GM23338 (cell line): Measurements from ENCODE around the gene F2RL3. TPM values are rescaled to one million over a fixed set of nuclear protein-coding genes. Genes with fewer than 3 reads are reported as not detected.

Experiments used
- ATAC-seq: fragments of 200-7000 bp; cut with Tn5 transposase; 3 replicates; pipeline ENCODE4 v1.9.1; 2020
- DNase-seq: peaks from one replicate; pipeline ENCODE4 v3.0.0-alpha.2; 2015; ENCODE audit warnings: low spot score
- H2AFZ ChIP-seq: fragments of 200-600 bp; sonication (generic); 2 replicates; pipeline ENCODE4 v1.8.0; 2016; ENCODE audit warnings: antibody characterized with exemption, mild to moderate bottlenecking, moderate library complexity
- H3F3A ChIP-seq: fragments of 200-600 bp; sonication (generic); replicated peaks from 2 replicates; pipeline ENCODE4 v1.8.0; 2017; ENCODE audit warnings: antibody characterized with exemption, mixed run types, low read depth
- H3K27ac ChIP-seq: fragments of 200-600 bp; sonication (generic); 2 replicates; pipeline ENCODE4 v1.6.1; 2016; ENCODE audit warnings: low read depth
- H3K27me3 ChIP-seq: fragments of 200-600 bp; sonication (generic); 2 replicates; pipeline ENCODE4 v1.8.0; 2016; ENCODE audit warnings: mild to moderate bottlenecking, mixed run types, moderate library complexity; ENCODE audit not compliant: insufficient read depth
- H3K36me3 ChIP-seq: fragments of 200-600 bp; sonication (generic); 2 replicates; pipeline ENCODE4 v1.8.0; 2016; ENCODE audit warnings: mild to moderate bottlenecking; ENCODE audit not compliant: insufficient read depth
- H3K4me1 ChIP-seq: fragments of 200-600 bp; sonication (generic); 2 replicates; pipeline ENCODE4 v1.8.0; 2016; ENCODE audit warnings: mild to moderate bottlenecking, moderate library complexity; ENCODE audit not compliant: insufficient read depth
- H3K4me2 ChIP-seq: fragments of 200-600 bp; sonication (generic); 2 replicates; pipeline ENCODE4 v1.7.1; 2017; ENCODE audit warnings: mixed run types
- H3K4me3 ChIP-seq: fragments of 200-600 bp; sonication (generic); 2 replicates; pipeline ENCODE4 v1.6.1; 2016; ENCODE audit warnings: mixed run types
- H3K79me2 ChIP-seq: fragments of 200-600 bp; sonication (generic); replicated peaks from 2 replicates; pipeline ENCODE4 v1.8.0; 2017; ENCODE audit warnings: mild to moderate bottlenecking; ENCODE audit not compliant: insufficient read depth
- H3K9me2 ChIP-seq: fragments of 200-600 bp; sonication (generic); 2 replicates; pipeline ENCODE4 v1.8.0; 2017; ENCODE audit not compliant: insufficient read depth
- H4K20me1 ChIP-seq: fragments of 200-600 bp; sonication (generic); replicated peaks from 2 replicates; pipeline ENCODE4 v1.8.0; 2017; ENCODE audit warnings: mild to moderate bottlenecking; ENCODE audit not compliant: insufficient read depth
- H3K27ac Mint-ChIP-seq: 2 replicates; pipeline ENCODE4 v1.8.0; 2020; ENCODE audit warnings: inconsistent platforms, mild to moderate bottlenecking, moderate library complexity, mixed read lengths
- H3K27me3 Mint-ChIP-seq: 3 replicates; pipeline ENCODE4 v1.8.0; 2022; ENCODE audit warnings: low read depth, mild to moderate bottlenecking, moderate library complexity, mixed read lengths, inconsistent platforms; ENCODE audit not compliant: insufficient read depth, poor library complexity
- H3K36me3 Mint-ChIP-seq: 3 replicates; pipeline ENCODE4 v1.8.0; 2021; ENCODE audit warnings: low read depth, mild to moderate bottlenecking, inconsistent platforms, moderate library complexity, mixed read lengths
- H3K4me1 Mint-ChIP-seq: 3 replicates; pipeline ENCODE4 v1.8.0; 2020; ENCODE audit warnings: mild to moderate bottlenecking, inconsistent platforms, mixed read lengths
- H3K4me3 Mint-ChIP-seq: 3 replicates; pipeline ENCODE4 v1.8.0; 2021; ENCODE audit warnings: moderate library complexity, mild to moderate bottlenecking, inconsistent platforms, mixed read lengths
- H3K9me3 Mint-ChIP-seq: 3 replicates; pipeline ENCODE4 v1.8.0; 2020; ENCODE audit warnings: moderate library complexity, mild to moderate bottlenecking, inconsistent platforms, mixed read lengths
- CREB1 ChIP-seq: fragments of 250-450 bp; sonication (Bioruptor Pico); IDR thresholded peaks from 2 replicates; pipeline ENCODE4 v1.5.0; 2020; ENCODE audit warnings: low read depth, mild to moderate bottlenecking, moderate library complexity
- ETS1 ChIP-seq: IDR thresholded peaks from 2 replicates; pipeline ENCODE4 v1.6.1; 2016; ENCODE audit warnings: antibody characterized with exemption
- EZH2 ChIP-seq: fragments of 200-600 bp; sonication (generic); IDR thresholded peaks from one replicate; pipeline ENCODE4 v1.8.0; 2017; ENCODE audit warnings: antibody characterized with exemption, mild to moderate bottlenecking, low read depth; ENCODE audit not compliant: unreplicated experiment
- EZH2phosphoT487 ChIP-seq: fragments of 200-600 bp; sonication (generic); IDR thresholded peaks from one replicate; pipeline ENCODE4 v1.8.1; 2018; ENCODE audit warnings: antibody characterized with exemption; ENCODE audit not compliant: unreplicated experiment
- JUNB ChIP-seq: IDR thresholded peaks from one replicate; pipeline ENCODE4 v1.6.1; 2016; ENCODE audit warnings: antibody characterized with exemption; ENCODE audit not compliant: unreplicated experiment
- NANOG ChIP-seq: IDR thresholded peaks from 2 replicates; pipeline ENCODE4 v1.6.1; 2016; ENCODE audit warnings: antibody characterized with exemption, borderline replicate concordance
- POLR2AphosphoS5 ChIP-seq: IDR thresholded peaks from 2 replicates; pipeline ENCODE4 v1.6.1; 2016; ENCODE audit warnings: antibody characterized with exemption, low read depth
- REST ChIP-seq: IDR thresholded peaks from one replicate; pipeline ENCODE4 v1.6.1; 2018; ENCODE audit warnings: antibody characterized with exemption; ENCODE audit not compliant: unreplicated experiment
- STAT1 ChIP-seq: IDR thresholded peaks from one replicate; pipeline ENCODE4 v1.6.1; 2016; ENCODE audit warnings: antibody characterized with exemption; ENCODE audit not compliant: unreplicated experiment
- ZNF114 ChIP-seq: fragments of 250-450 bp; sonication (Bioruptor Pico); IDR thresholded peaks from 2 replicates; pipeline ENCODE4 v1.5.0; 2020; ENCODE audit warnings: mild to moderate bottlenecking, moderate library complexity
- ZNF331 ChIP-seq: fragments of 250-450 bp; sonication (Bioruptor Pico); IDR thresholded peaks from 2 replicates; pipeline ENCODE4 v1.5.0; 2020; ENCODE audit warnings: low read depth, mild to moderate bottlenecking, moderate library complexity
- polyA plus RNA-seq: library from polyadenylated mRNA; unstranded; fragments of >200 nt; fragmentation: Nextera tagmentation; extraction: Ambion mirVana; gene quantifications from 2 replicates; pipeline ENCODE4 v1.2.1, GENCODE V29; 2016
- total RNA-seq: library from RNA; depleted of rRNA; stranded (reverse); fragments of >200 nt; shearing (Covaris generic); gene quantifications from 2 replicates; pipeline ENCODE4 v1.2.3, GENCODE V29; 2014
- TF ChIP-seq, protein P1 (sequence below), 2 experiments: fragments of 200-600 bp in 1 of 2; sonication (generic) in 1 of 2; conservative IDR thresholded peaks; 2 replicates each; pipeline versions ENCODE4 v1.5.1 to v1.6.1; 2016 to 2017; ENCODE audit warnings: antibody characterized with exemption in 2 of 2, low read depth in 2 of 2, mild to moderate bottlenecking in 2 of 2, moderate library complexity in 1 of 2

The F2RL3 gene
- total and polyA plus RNA-seq, 2 experiments from 2014 or later, result not detected

- TF ChIP-seq REST (no peak), STAT1 (no peak), POLR2AphosphoS5 (no peak), EZH2 (no peak), CREB1 (CRISPR knock-in tag) (no peak), ETS1 (no peak), JUNB (no peak)
- TF ChIP-seq, protein P1, sequence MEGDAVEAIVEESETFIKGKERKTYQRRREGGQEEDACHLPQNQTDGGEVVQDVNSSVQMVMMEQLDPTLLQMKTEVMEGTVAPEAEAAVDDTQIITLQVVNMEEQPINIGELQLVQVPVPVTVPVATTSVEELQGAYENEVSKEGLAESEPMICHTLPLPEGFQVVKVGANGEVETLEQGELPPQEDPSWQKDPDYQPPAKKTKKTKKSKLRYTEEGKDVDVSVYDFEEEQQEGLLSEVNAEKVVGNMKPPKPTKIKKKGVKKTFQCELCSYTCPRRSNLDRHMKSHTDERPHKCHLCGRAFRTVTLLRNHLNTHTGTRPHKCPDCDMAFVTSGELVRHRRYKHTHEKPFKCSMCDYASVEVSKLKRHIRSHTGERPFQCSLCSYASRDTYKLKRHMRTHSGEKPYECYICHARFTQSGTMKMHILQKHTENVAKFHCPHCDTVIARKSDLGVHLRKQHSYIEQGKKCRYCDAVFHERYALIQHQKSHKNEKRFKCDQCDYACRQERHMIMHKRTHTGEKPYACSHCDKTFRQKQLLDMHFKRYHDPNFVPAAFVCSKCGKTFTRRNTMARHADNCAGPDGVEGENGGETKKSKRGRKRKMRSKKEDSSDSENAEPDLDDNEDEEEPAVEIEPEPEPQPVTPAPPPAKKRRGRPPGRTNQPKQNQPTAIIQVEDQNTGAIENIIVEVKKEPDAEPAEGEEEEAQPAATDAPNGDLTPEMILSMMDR (conservative IDR thresholded peaks at IDR 0.05; ENCODE audit: low read depth in 2 of 2), result no peak
Observed at GRCh38 chr19:16862826-16863415, 25.9 kb upstream of the F2RL3 start (continued).

GRCh38 chr19:16867211-16867610 is 21.6 kb upstream of the F2RL3 start:
- Histone ChIP-seq H3F3A (no peaks in the 10 kb centered on the region), H3K4me2 (no peak overlapping the region), H3K36me3 (peaks cover 21% of the 10 kb centered on the region), H3K27ac (no peak overlapping the region), H2AFZ (no peak overlapping the region), H3K79me2 (no peaks in the 10 kb centered on the region; the same call in 1 of the 2 replicates), H3K4me1 (no peaks in the 10 kb centered on the region), H3K4me3 (no peak overlapping the region), H3K27me3 (no peaks in the 10 kb centered on the region), H3K9me2 (no peaks in the 10 kb centered on the region), H4K20me1 (no peaks in the 10 kb centered on the region; the same call in none of the 2 replicates)
- DNase-seq, result no peak
- Mint-ChIP-seq H3K36me3 (peaks cover 60% of the 10 kb centered on the region), H3K27ac (no peak overlapping the region), H3K27me3 (peaks cover 5% of the 10 kb centered on the region), H3K4me1 (no peaks in the 10 kb centered on the region), H3K4me3 (no peak overlapping the region), H3K9me3 (no peaks in the 10 kb centered on the region)
- no peak for ATAC-seq
- TF ChIP-seq ZNF114 (CRISPR knock-in tag) (no peak), EZH2phosphoT487 (no peak), NANOG (no peak), STAT1 (no peak), ZNF331 (no peak), REST (no peak), CREB1 (CRISPR knock-in tag) (no peak), ETS1 (no peak)
- TF ChIP-seq, protein P1 (conservative IDR thresholded peaks at IDR 0.05; ENCODE audit: low read depth in 2 of 2), result no peak
